Loucy (cell line): ENCODE results near the gene DMC1.

Experiments
- H2AFZ ChIP-seq: fragments of 200-600 bp; sonication (generic); 2 replicates; pipeline ENCODE4 v1.6.0; 2016; ENCODE audit warnings: antibody characterized with exemption, mild to moderate bottlenecking, low read length, moderate library complexity
- H3F3A ChIP-seq: fragments of 200-600 bp; 2 replicates; pipeline ENCODE4 v1.6.0; 2016; ENCODE audit warnings: antibody characterized with exemption, low read depth, mild to moderate bottlenecking
- H3K27me3 ChIP-seq: fragments of 200-600 bp; sonication (generic); 2 replicates; pipeline ENCODE4 v1.6.1; 2014; ENCODE audit warnings: low read length, mild to moderate bottlenecking; ENCODE audit not compliant: insufficient read depth, poor library complexity, severe bottlenecking
- H3K36me3 ChIP-seq: fragments of 200-600 bp; sonication (generic); 2 replicates; pipeline ENCODE4 v1.6.1; 2016; ENCODE audit warnings: low read length; ENCODE audit not compliant: insufficient read depth
- H3K4me1 ChIP-seq: fragments of 200-600 bp; sonication (generic); 2 replicates; pipeline ENCODE4 v1.5.1; 2014; ENCODE audit warnings: low read length, mild to moderate bottlenecking; ENCODE audit not compliant: insufficient read depth, poor library complexity, severe bottlenecking
- H3K4me2 ChIP-seq: fragments of 200-600 bp; sonication (generic); 2 replicates; pipeline ENCODE4 v1.6.0; 2014; ENCODE audit warnings: antibody characterized with exemption, low read length, low read depth, mild to moderate bottlenecking; ENCODE audit not compliant: poor library complexity, severe bottlenecking
- H3K4me3 ChIP-seq: fragments of 200-600 bp; sonication (generic); 2 replicates; pipeline ENCODE4 v1.5.1; 2014; ENCODE audit warnings: low read length, mild to moderate bottlenecking, mixed read lengths; ENCODE audit not compliant: poor library complexity, severe bottlenecking
- H3K79me2 ChIP-seq: fragments of 200-600 bp; sonication (generic); 2 replicates; pipeline ENCODE4 v1.6.1; 2014; ENCODE audit warnings: low read length; ENCODE audit not compliant: insufficient read depth
- H3K9ac ChIP-seq: fragments of 200-600 bp; sonication (generic); 2 replicates; pipeline ENCODE4 v1.6.0; 2014; ENCODE audit warnings: mild to moderate bottlenecking, low read depth, low read length, moderate library complexity; ENCODE audit not compliant: poor library complexity, severe bottlenecking
- H3K9me2 ChIP-seq: fragments of 200-600 bp; sonication (generic); replicated peaks from 2 replicates; pipeline ENCODE4 v1.6.1; 2016; ENCODE audit warnings: low read depth, low read length, mixed read lengths
- H3K9me3 ChIP-seq: fragments of 200-600 bp; sonication (generic); 2 replicates; pipeline ENCODE4 v1.6.1; 2014; ENCODE audit warnings: mild to moderate bottlenecking, antibody characterized with exemption, low read length, low read depth; ENCODE audit not compliant: insufficient read depth
- H4K20me1 ChIP-seq: fragments of 200-600 bp; sonication (generic); 2 replicates; pipeline ENCODE4 v1.6.0; 2014; ENCODE audit warnings: antibody characterized with exemption, low read length, mild to moderate bottlenecking; ENCODE audit not compliant: insufficient read depth, poor library complexity, severe bottlenecking
- EZH2phosphoT487 ChIP-seq: fragments of 200-600 bp; IDR thresholded peaks from 2 replicates; pipeline ENCODE4 v1.6.1; 2018; ENCODE audit warnings: antibody characterized with exemption, mild to moderate bottlenecking, moderate library complexity, borderline replicate concordance
- TF ChIP-seq, protein P1 (sequence below): fragments of 200-600 bp; sonication (generic); conservative IDR thresholded peaks from 2 replicates; pipeline ENCODE4 v1.5.1; 2014; ENCODE audit warnings: mild to moderate bottlenecking, antibody characterized with exemption, low read length

DMC1 gene

DNA sequence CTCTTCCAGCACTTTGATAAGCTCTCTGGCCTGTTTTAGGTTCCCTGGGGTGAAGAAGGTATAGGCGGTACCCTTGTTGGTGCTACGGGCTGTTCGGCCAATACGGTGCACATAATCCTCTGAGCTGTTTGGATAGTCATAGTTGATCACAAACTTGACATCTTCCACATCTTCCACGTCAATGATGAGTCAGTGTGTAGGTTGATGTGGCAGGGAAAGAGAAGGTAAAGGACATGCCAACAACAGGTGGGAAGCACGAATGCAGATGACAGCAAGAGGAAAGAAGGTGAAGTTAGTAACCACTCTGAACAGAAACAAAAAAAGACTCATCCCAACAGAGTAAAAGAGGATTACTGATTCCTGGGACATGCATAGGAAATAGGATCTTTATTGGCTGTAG, 82.0 kb downstream of the DMC1 start:
- Histone ChIP-seq H3K9me3 (no peaks in the 10 kb centered on the region), H3K79me2 (peaks cover 16% of the 10 kb centered on the region; the same call in 1 of the 2 replicates), H3K4me1 (peaks cover 13% of the 10 kb centered on the region), H3K27me3 (no peaks in the 10 kb centered on the region), H3K9ac (no peak overlapping the region), H2AFZ (no peak overlapping the region), H3K4me2 (no peak overlapping the region), H4K20me1 (peaks cover 50% of the 10 kb centered on the region), H3F3A (peaks cover 9% of the 10 kb centered on the region), H3K36me3 (peaks cover 88% of the 10 kb centered on the region), H3K4me3 (no peak overlapping the region), H3K9me2 (no peaks in the 10 kb centered on the region)
- TF ChIP-seq EZH2phosphoT487 = no peak
- TF ChIP-seq, protein P1, sequence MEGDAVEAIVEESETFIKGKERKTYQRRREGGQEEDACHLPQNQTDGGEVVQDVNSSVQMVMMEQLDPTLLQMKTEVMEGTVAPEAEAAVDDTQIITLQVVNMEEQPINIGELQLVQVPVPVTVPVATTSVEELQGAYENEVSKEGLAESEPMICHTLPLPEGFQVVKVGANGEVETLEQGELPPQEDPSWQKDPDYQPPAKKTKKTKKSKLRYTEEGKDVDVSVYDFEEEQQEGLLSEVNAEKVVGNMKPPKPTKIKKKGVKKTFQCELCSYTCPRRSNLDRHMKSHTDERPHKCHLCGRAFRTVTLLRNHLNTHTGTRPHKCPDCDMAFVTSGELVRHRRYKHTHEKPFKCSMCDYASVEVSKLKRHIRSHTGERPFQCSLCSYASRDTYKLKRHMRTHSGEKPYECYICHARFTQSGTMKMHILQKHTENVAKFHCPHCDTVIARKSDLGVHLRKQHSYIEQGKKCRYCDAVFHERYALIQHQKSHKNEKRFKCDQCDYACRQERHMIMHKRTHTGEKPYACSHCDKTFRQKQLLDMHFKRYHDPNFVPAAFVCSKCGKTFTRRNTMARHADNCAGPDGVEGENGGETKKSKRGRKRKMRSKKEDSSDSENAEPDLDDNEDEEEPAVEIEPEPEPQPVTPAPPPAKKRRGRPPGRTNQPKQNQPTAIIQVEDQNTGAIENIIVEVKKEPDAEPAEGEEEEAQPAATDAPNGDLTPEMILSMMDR = no peak

DNA sequence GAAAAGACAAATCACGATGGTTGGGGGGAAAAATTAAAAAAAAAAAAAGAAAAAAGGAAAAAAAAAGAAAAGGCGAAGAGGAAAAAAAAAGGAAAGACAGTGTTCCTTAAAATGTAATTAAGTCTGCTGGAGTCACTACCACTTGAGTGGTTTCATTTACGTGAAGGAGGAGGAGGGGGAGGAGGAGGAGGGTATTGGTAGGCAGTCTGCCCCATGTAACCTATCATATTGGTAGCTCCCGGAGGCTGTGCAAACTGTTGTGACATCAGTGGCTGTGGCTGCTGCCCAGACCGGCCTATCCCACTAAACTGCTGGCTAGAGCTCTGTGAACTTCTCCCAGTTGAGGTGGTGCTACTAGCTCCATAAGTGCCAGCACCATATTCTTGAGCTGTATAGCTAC, 84.2 kb downstream of the DMC1 start:
- Histone ChIP-seq H3K79me2 (peaks cover 9% of the 10 kb centered on the region; the same call in 1 of the 2 replicates), H3K4me1 (peaks cover 12% of the 10 kb centered on the region), H3K9ac (no peak overlapping the region), H3K36me3 (peaks cover 84% of the 10 kb centered on the region; the same call in 1 of the 2 replicates), H3K4me2 (no peak overlapping the region), H3K9me2 (no peaks in the 10 kb centered on the region), H3F3A (peaks cover 6% of the 10 kb centered on the region; the same call in 1 of the 2 replicates), H4K20me1 (peaks cover 37% of the 10 kb centered on the region), H2AFZ (no peak overlapping the region), H3K4me3 (no peak overlapping the region), H3K9me3 (no peaks in the 10 kb centered on the region), H3K27me3 (no peaks in the 10 kb centered on the region)
- TF ChIP-seq, protein P1 = no peak
- no peak for TF ChIP-seq EZH2phosphoT487

DNA sequence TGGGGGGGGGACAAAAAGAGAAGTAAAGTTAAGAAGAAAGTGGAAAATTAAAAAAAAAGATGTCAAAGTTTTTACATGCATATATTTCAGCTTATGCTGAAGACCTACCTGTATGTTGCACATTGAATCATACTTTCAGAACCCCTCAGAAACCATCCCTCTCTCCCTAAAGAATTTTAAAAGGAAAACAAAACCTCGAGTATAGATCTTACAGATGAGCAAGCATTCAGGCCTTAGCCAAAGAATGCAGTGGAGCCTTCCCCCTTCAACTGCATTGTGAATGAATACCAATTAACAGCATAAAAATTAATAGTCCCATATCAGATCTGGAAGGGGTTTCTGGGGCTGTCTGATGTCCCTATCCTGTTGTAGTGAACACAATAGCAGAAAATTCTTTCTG, 85.7 kb downstream of the DMC1 start:
- H3K9me2 ChIP-seq = no peaks in the 10 kb centered on the region
- H3F3A ChIP-seq = peaks cover 6% of the 10 kb centered on the region; the same call in 1 of the 2 replicates
- peaks cover 25% of the 10 kb centered on the region for H4K20me1 ChIP-seq
- no peak overlapping the region for H2AFZ ChIP-seq
- TF ChIP-seq, protein P1 = no peak
- TF ChIP-seq EZH2phosphoT487 = no peak
- no peak overlapping the region for H3K4me2 ChIP-seq
- no peak overlapping the region for H3K4me3 ChIP-seq
- H3K4me1 ChIP-seq = peaks cover 9% of the 10 kb centered on the region
- no peaks in the 10 kb centered on the region for H3K27me3 ChIP-seq
- no peaks in the 10 kb centered on the region for H3K9me3 ChIP-seq
- no peak overlapping the region for H3K9ac ChIP-seq
- H3K36me3 ChIP-seq = peaks cover 69% of the 10 kb centered on the region; the same call in 1 of the 2 replicates
- H3K79me2 ChIP-seq = peaks cover 9% of the 10 kb centered on the region; the same call in 1 of the 2 replicates
